ENCODE data around the gene SNCB.

Gene SNCB

GRCh38 chr5:176629853-176630680 is at the start of gene SNCB, which contains the start of gene EIF4E1B:
Gene SNCB, minus strand, starts transcription at chr5:176630534. Its CDS starts 880 bp downstream, at chr5:176629654.
Gene EIF4E1B, plus strand, starts transcription at chr5:176630675. Its CDS starts 12,113 bp downstream, at chr5:176642788.
- DNase-seq = peak; percentile 81

DNA sequence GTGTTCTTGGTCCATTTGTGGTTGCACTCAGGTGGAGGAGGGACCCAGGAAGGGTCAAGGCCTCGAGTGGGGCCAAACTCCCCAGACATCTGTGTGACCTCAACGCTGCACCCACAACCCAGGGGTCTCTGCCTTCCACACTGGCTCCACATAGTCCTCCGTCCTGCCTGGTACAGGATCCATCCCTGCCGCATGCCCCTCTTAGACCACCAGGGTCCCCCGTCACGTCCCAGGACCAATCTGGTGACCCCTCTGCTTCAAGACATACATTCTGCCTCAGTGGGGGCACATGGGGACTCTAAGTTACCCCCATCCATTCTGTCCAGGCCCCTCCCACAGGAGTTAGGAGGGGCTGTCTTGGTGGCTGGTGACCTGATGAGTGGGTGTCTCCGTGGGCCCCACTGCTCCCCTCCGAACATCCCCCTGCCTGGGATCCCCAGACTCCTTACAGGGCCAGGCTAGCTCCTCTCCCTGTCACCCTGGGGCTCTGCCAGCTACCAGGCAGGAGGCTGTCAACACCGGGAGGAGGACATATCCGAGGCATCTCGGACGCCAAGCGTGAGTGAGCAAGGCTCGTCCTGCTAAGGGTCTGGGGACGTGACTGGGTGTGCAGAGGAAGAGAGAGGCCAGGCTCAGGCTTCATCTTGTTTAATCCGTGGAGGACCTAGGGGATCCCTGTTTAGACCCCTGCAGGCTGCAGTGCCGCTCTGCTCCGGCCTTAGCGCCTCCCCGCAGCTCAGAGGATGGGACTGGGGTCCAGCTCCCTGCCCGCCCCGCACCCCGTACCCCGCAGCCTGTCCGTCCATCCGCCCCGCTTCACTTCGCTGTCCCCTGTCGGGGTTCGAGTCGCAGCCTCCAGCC is 49.3 kb upstream of the SNCB start:
- no peak for DNase-seq

DNA sequence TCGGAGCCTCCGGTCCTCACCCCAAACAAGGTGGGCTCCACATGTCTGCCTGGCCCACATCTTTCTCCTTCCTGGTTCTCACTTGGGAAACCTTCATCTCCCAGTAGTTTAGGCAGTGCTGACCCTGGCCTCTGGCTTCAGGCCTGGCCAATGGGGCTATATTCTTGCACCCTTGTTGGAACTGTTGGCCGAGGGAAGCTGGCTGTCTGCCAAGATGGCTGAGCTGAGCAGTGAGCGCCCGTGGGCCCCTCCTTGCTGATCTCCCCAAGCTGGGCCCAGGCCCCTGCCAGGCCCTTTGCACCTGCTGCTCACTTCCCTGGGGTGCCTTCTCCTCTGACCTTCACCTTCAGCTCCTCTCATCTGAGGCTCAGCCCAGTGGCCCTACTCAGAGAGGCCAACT is 48.2 kb upstream of the SNCB start:
- no peak for DNase-seq

DNA sequence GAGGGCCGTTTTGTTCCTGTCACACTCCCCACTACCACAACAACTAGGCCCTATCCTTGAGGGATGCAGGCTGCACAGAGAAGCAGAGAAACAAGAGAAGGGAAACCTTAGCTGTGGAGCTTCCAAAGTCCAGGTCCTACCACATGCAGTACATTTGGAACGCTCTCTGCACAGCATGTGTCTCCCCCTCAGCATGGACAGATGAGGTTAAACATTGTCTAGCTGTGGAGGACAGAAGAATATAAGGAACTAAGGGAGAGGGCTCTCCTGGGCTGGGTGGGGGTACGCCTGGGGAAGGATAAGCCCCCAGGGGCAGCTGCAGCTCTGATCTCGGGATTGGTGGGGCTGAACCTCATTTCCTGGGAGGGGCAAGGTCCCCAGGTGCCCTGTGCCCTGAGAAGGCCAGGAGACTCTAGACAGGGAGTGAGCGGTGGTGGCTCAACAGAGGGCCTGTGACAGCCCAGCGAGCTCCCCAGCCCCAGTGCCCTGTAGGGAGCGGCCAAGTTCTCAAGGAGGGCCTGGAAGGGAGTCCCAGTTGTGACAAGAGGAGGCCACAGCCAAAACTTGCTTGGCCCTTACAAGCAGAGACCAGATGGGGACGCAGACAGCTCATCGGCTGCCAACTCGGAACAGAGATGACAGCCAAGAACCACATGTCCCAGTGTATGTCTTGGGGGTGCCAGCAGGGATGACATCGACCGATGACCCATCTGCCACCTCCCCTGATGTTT is 47.0 kb upstream of the SNCB start:
- DNase-seq = no peak

DNA sequence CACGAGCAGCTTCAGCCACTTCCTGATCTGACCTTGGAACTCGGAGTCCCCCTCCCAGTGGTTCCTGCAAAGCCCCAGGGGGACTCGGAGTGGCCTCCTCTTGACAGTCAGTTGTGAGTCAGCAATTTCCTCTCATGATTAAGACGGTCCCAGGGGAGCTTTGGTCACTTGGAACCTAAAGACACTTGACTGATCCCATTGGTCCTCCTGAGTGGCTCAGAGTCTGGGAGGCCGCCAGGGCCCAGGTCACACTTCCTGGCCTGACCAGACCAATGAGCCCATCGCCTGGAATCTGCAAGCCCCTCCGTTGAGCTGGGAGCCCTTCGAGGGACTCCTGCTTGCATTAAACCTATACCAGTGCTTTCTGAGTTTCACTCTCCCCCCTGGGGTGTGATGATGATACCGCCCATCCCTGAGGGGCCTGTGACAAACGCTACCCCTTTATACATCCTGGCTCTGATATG is 46.1 kb upstream of the SNCB start:
- DNase-seq = no peak

GRCh38 chr5:176675676-176676360 is 45.5 kb upstream of the SNCB start:
- DNase-seq = no peak

DNA sequence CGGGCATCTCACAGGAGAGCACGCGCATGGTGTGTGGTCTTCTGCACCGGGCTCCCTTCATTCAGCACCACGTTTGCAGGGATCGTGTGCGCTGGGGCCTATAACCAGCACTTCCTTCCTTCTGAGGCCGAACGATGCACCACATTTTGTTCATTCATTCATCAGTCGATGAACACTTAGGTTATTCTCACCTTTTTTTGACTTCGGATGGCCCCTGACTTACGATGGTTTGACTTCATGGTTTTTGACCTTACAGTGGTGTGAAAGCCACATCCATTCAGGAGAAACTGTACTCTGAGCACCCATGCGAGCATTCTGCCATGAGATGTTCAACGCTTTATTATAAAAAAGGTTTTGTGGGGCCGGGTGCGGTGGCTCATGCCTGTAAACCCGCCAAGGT is 44.5 kb upstream of the SNCB start:
- no peak for DNase-seq

GRCh38 chr5:176673651-176674583 is 43.6 kb upstream of the SNCB start:
- DNase-seq = no peak

- no peak for DNase-seq
These were observed 41.8 kb upstream of the SNCB start for GRCh38 chr5:176671890-176672747.

DNA sequence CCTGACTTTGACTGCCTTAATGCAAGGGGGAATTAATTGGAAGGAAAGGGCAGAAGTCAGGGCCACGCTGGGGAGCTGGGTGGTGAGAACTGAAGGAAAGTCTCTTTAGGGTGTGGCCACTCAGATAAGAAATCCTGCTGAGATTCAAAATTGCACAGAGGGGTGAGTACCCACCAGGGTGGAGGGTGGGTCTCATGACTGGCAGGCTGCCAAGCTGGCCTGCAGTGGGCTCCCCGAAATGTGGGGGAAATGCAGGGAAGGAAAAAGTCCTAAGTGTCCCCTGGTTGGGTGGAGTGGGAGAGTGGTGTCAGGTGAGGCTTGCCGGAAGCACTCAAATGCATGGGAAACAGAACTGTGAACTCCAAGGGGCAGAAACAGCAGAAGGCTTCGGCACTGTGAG is 41.1 kb upstream of the SNCB start:
- no peak for DNase-seq

DNA sequence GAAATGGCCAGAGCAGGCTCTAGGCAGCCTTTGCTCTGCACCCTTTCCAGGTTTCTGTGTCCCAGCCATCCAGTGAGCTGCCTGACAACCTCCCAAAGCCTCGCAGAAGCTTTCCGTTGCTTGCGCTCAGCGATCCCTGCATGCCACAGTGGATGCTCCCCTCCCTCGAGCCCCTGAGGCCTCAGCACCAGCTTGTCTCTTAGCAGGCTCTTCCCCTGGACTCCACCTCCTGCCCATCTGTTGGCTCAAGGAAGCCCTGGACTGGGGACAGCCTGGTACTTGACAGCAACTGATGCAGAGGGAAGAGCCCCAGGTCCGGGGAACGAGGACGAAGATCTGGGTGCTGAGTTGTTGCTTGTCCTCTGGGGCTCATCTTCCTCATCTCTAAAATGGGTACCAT is 40.1 kb upstream of the SNCB start:
- no peak for DNase-seq

DNA sequence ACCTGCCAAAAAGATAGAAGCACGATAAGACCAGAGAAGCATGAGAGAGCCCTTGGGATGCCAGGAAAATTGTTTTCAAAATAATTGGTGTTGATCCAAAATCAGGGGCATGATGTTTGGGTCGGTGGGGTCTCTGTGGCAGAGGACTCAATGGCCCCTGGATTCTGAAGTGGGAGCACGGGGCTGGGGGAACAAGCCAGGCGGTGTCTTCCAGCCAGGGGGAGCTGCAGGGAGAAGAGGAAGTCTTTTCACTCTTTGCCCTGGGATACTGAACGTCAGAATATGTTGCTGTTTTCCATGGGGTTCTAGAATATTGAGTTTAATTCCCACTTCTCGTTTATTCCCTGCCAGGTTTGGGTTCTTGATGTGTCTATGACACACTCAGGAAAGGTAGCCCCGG is 37.3 kb upstream of the SNCB start:
- no peak for DNase-seq

DNA sequence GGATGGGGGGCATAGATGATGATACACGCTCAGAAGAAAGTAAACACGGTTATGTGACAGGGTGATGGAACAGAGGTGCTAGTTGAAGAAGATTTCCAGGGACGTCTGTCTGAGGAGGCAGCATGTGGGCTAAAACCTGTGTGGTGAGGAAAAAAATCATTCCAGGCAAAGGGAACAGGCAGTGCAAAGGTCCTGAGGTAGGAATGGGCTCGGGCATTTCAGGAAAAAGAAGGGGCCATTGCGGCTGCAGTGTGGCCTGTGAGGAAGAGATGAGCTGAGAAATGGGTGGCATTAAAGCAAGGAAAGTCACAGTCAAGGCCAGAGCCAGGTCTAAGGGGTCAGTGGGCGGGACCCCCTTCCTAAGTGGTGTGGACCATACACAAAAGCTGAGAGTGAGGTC is 35.2 kb upstream of the SNCB start:
- no peak for DNase-seq

DNA sequence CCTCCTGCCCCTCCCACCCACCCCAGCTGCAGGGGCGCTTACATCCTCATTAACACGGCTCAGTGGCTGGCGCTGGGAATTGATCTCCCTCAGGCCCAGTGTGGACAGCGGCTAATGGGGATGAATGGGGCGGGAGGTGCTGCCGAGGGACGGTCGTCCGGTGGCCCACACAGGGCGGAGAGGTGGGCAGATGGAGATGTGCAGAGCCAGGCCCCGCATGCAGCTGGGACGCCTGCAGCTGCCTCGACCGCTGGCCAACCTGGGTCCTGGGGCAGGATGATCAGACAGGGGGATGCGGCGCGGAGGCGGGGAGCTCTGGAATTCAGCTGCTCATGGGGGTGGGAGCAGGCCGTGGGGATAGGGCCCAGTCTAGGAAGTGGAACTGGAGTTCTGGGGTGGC is 34.6 kb upstream of the SNCB start:
- DNase-seq = no peak

GRCh38 chr5:176664479-176664878 is 34.1 kb upstream of the SNCB start:
- no peak for DNase-seq

DNA sequence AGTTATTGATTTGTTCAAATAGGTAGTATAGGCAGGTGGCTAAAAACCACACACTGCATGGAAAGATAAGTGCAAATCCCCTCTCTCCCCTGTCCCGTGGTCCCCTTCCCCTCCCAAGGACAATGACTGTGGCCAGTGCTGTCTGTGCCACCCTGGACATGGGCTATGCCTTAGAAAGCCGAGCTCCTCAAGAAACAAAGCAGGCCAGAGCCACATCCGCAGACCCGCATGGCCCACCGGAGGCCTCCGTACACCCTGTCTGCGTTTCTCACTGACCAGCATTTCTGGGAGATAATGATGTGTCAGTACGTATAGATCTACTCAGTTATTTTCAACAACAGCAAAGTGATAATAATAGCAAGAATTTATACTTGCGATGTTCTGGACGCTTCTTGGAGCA is 33.2 kb upstream of the SNCB start:
- DNase-seq = no peak

DNA sequence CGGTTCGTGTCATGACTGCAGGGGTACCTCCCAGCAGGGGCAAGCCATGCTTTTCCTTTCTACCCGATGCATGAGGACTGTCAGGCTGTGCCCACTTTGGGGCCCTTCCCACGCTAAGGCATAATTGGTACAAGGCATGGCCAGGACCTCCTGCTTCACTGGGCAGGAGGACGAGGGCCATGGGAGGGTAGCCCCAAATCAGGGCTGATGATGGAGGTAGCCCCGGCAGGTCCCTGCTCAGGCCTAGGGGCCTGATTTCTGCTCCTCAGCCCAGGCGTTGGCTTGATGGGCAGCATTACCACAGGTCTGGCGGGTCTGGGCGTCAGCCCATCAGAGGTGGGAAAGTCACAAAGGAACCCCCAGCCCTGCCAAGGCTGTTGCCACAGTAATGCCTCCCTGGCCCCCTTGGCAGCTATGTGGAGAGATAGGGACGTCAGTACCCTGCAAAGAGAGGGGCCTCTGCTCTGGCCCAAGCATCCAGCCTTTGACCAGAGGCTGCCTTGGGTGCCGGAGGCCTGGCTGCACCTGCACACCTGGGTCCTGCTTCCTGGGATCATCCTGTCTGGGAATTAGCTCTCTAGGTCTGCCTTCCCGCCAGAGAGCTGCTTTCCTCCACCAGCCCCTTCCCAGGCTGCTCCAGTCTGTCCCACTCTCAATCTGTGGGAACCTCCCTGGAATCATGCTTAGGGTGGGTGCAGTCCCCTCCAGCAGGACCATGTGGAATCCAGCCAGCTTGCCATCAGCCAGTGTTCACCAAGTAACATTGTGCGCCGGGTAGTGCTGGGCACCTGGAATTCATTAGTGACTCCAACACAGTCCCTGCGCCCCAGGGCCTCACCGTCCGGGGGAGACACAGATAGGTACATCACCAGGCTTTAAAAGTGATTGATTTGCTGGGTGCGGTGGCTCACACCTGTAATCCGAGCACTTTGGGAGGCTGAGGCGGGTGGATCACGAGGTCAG is 32.3 kb upstream of the SNCB start:
- no peak for DNase-seq

DNA sequence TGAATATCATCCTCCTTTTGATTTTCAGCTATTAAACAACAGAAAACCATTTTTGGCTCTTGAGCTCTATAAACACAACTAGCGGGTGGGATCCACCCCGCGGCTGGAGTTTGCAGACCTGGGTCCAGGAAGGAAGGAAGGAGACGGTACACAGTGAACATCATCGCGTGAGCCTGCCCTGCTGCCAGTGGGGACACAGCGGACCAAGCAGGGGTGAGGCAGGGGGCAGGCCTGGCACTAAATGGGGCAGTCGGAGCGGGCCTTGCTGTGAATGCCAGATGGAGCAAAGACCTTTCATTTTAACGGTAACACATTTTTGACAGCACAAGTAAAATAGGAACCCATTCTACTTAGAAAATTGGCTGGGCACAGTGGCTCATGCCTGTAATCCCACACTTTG is 31.3 kb upstream of the SNCB start:
- no peak for DNase-seq

All from activated effector memory CD4-positive, alpha-beta T cell treated with anti-CD3 and anti-CD28 coated beads, Interleukin-2, amount 50 U/mL, for 16 hours (primary cell).